ENCODE data around the gene ARHGEF19.

GRCh38 chr1:16205334-16205671, 7.1 kb downstream of the ARHGEF19 start:
- TF ChIP-seq CTCF (IDR thresholded peaks at IDR 0.05) (no peak), POLR2A (IDR thresholded peaks at IDR 0.05) (no peak)

Data from adrenal gland (tissue), 5 donors.